Cortex of kidney (tissue), 1 donor: ENCODE data around the gene CLK3.
"Not testable (repeated sequence)": the region's sequence is repeated elsewhere in the genome, so short reads cannot be mapped to it uniquely, and the experiment has no call there.

Source experiments
- DNase-seq: peaks from one replicate; lab custom pipeline; 2025; lab: John Stamatoyannopoulos, UW

CLK3 gene

GRCh38 chr15:74642734-74643664, 27.4 kb downstream of the CLK3 start:
- DNase-seq: no peak

DNA sequence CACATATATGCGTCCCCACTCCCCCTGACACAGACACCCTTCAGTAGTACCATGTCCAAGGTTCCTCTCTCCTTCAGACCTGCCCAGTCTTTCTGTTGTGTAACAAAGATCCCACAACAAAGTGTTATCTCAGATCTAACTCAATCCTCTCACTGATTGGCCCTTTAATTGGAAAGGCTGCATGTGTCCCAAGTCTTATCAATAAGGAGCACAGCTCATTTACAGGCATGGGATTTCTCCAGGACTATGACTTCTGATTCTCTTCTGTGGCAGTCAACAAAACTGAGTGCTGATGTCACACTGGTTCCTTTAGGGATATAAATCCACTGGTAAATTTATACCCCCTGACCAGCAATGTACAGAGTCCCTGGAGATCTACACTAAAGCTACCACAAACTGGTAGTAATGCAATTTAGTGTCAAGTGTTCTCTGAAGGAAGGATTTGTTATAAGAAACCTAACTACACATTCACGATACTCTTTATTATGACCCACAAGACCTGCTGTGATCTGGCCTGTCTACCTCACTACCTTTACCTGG, 28.1 kb downstream of the CLK3 start:
- DNase-seq: no peak

DNA sequence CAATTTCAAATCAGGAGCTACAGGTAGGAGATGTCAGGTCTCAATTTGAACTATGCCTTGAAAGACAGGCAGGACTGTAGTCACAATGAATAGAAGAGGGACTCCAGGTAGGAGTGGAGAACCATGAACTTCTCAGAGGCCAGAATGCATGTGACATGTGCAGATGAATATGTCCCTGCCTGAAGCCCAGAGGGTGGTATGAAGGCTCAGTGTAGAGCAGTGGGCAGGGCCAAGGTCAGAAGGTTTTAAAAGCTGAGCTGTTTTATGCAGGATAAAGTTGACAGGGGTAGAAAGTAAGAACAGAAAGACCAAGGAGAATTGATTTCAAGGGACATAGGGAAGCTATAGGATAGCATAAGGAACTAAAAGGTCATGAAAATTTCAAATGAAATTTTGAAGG, 30.8 kb downstream of the CLK3 start:
- DNase-seq: no peak

- DNase-seq: no peak
These were observed 32.6 kb downstream of the CLK3 start for GRCh38 chr15:74648051-74648842.

DNA sequence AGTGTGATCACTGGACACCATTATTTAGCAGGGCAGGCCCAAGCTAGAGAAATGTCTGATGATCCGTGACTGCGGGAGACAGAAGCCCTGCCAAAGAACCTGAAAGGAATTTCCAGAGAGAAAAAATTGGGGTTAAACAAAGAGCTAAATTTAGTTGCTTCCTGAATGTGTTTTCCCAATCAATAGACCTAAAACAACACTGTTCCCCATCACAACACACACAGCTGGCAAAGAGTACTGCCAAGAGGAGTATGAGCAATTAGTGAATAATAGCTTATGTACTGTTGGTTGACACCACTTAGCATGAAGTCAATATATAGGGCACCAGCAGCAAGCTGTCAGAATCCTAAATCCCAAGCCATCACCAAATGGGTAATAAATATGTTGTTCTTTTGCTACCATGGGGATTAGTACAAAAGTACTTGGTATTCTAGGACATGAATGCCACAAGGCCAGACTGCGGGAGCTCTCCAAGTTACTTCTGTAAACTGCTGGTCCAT, 35.7 kb downstream of the CLK3 start:
- no peak for DNase-seq

DNA sequence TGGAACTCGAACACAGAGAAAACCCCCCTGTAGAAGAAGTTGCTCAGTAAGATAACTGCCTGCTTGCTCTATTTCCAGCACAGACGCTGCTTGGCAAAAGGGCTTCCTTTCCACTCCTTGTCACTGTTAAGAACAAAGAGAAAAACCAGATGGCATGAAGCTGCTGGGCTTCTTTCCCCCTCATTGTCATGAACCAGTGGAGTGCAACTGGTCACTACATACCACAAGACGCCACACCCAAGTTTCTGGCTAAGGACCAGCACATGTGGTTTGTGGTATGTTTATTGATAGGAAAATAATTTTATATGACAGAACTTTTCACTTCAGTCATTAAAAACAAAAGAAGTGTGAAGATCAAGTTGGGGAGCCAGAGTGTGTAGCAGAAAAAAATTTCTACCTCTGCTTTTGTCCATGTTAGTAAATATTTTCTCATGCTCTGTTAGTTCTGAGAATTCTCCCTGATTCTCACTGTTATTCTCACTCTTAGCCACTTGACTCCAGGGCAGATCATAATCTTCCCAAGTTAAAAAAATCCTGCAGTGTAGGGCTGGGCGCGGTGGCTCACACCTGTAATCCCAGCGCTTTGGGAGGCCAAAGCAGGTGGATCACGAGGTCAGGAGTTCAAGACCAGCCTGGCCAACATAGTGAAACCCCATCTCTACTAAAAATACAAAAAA, 37.9 kb downstream of the CLK3 start:
- DNase-seq: no peak

GRCh38 chr15:74655424-74655823, 39.8 kb downstream of the CLK3 start:
- DNase-seq: no peak

GRCh38 chr15:74656935-74657535, 41.4 kb downstream of the CLK3 start:
- DNase-seq: no peak

GRCh38 chr15:74657846-74658245, 42.2 kb downstream of the CLK3 start:
- DNase-seq: no peak

DNA sequence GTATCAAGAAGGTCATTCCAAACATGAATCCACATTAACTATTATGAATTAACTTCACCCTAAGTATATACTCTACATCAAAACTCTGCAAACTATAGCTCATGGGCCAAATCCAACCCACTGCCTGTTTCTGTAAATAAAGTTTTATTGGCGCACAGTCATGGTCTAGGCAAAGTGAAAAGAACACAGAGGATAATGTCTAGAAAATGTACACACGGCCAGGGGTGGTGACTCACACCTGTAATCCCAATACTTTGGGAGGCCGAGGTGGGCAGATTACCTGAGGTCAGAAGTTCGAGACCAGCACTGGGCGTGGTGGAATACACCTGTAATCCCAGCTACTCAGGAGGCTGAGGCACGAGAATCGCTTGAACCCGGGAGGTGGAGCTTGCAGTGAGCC, 45.6 kb downstream of the CLK3 start:
- DNase-seq: not testable (repeated sequence)

- DNase-seq: no peak
These were observed 46.6 kb downstream of the CLK3 start for GRCh38 chr15:74662064-74662860.

- DNase-seq: no peak
These were observed 47.8 kb downstream of the CLK3 start for GRCh38 chr15:74663303-74664027.

GRCh38 chr15:74664028-74664616, 48.5 kb downstream of the CLK3 start:
- DNase-seq: no peak

DNA sequence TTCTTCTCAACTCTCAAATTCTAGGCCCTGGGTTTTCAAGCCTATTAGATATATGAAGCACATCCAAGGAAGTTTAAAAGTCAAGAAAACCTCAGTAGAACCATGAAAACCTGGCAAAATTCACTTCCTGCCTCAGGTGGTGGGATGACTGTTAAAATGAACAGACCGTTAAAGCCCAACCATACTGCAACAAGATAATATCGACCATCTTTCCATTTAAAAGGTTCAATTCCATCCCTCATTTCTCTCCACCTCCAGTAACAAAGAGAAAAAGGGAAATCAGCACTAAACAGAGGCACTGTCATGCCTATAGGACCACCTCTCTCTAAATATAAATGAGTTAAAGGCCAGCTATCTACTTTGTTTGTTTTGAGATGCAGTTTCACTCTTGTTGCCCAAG, 49.0 kb downstream of the CLK3 start:
- DNase-seq: no peak

GRCh38 chr15:74667975-74668374, 52.3 kb downstream of the CLK3 start:
- no peak for DNase-seq

GRCh38 chr15:74669627-74670026, 54.0 kb downstream of the CLK3 start:
- no peak for DNase-seq

- no peak for DNase-seq
These were observed 58.5 kb downstream of the CLK3 start for GRCh38 chr15:74674161-74674560.

DNA sequence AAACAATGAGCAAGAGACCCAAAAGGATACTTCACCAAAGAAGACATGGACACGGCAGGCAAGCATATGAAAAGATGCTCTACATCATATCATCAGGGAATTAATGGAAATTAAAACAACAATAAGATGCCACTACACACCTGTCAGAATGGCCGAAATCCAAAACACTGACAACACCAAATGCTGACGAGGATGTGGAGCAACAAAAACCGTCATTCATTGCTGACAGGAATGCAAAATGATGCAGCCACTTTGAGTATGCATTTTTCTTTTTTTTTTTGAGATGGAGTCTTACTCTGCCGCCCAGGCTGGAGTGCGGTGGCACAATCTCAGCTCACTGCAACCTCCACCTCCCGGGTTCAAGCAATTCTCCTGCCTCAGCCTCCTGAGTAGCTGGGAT, 61.2 kb downstream of the CLK3 start:
- DNase-seq: no peak
